HG02571 (cell line): ENCODE data around the gene GMDS.

Experiments used
- ATAC-seq: cut with Tn5 transposase; IDR thresholded peaks from one replicate; pipeline ENCODE4 v1.9.1; 2021; ENCODE audit warnings: mild to moderate bottlenecking, moderate library complexity; ENCODE audit not compliant: unreplicated experiment

GMDS gene

GRCh38 chr6:1584996-1585668, 660.3 kb downstream of the GMDS start:
- ATAC-seq: no peak

- ATAC-seq: no peak
Observed at GRCh38 chr6:1584146-1584545, 661.3 kb downstream of the GMDS start.

- ATAC-seq: no peak
Observed at GRCh38 chr6:1581120-1581991, 664.0 kb downstream of the GMDS start.

GRCh38 chr6:1580585-1580984, 664.8 kb downstream of the GMDS start:
- ATAC-seq: no peak

- no peak for ATAC-seq
Observed at GRCh38 chr6:1580109-1580508, 665.3 kb downstream of the GMDS start.

- ATAC-seq: no peak
Observed at GRCh38 chr6:1579096-1579495, 666.3 kb downstream of the GMDS start.

- ATAC-seq: no peak
Observed at GRCh38 chr6:1577896-1578745, 667.3 kb downstream of the GMDS start.

- no peak for ATAC-seq
Observed at GRCh38 chr6:1577146-1577680, 668.2 kb downstream of the GMDS start.

GRCh38 chr6:1576711-1577110, 668.7 kb downstream of the GMDS start:
- no peak for ATAC-seq

GRCh38 chr6:1576166-1576565, 669.2 kb downstream of the GMDS start:
- ATAC-seq: no peak

GRCh38 chr6:1575210-1576041, 670.0 kb downstream of the GMDS start:
- ATAC-seq: no peak

GRCh38 chr6:1574890-1575209, 670.6 kb downstream of the GMDS start:
- no peak for ATAC-seq

- ATAC-seq: no peak
Observed at GRCh38 chr6:1574083-1574761, 671.2 kb downstream of the GMDS start.
